CD4-positive, alpha-beta T cell (primary cell): ENCODE measurements around the gene NANOS1. TPM values are rescaled to one million over a fixed set of nuclear protein-coding genes. Genes with fewer than 3 reads are reported as not detected.

Experiments used
- ATAC-seq: fragments of 200-7000 bp; cut with Tn5 transposase; one replicate; pipeline ENCODE4 v1.10.0; 2022; ENCODE audit warnings: mild to moderate bottlenecking; ENCODE audit not compliant: poor library complexity
- CTCF ChIA-PET: fragments of 350-600 bp; sonication (Branson Sonifier 250); formaldehyde crosslinking; loops from one replicate; lab custom pipeline; 2021; ENCODE audit warnings: antibody characterized with exemption, inconsistent platforms; lab: Charles Lee
- POLR2A ChIA-PET: fragments of 350-600 bp; sonication (Branson Sonifier 250); formaldehyde crosslinking; loops from one replicate; lab custom pipeline; 2021; ENCODE audit warnings: antibody characterized with exemption, inconsistent platforms; lab: Charles Lee
- DNase-seq, 14 experiments: peaks; one replicate each; pipeline ENCODE4 v3.0.0-alpha.2; 2013 to 2020; ENCODE audit warnings: mixed read lengths in 2 of 14
- H3K27ac ChIP-seq, 2 donors: one replicate each; pipeline versions ENCODE4 v1.5.1 to v1.7.0; 2013; ENCODE audit warnings: low read length in 2 of 2, low read depth in 1 of 2, mild to moderate bottlenecking in 1 of 2
- H3K27me3 ChIP-seq, 2 experiments: 1 replicate in 1 of 2; 2 replicates in 1 of 2; pipeline versions ENCODE4 v1.6.1 to v1.7.0; 2013; ENCODE audit warnings: low read length in 2 of 2, control low read depth in 1 of 2, mild to moderate bottlenecking in 1 of 2, moderate library complexity in 1 of 2; ENCODE audit not compliant: insufficient read depth in 2 of 2, control insufficient read depth in 1 of 2
- H3K36me3 ChIP-seq: one replicate; pipeline ENCODE4 v1.6.1; 2013; ENCODE audit warnings: low read length, control low read depth; ENCODE audit not compliant: insufficient read depth
- H3K4me1 ChIP-seq: one replicate; pipeline ENCODE4 v1.6.1; 2013; ENCODE audit warnings: low read length, control low read depth; ENCODE audit not compliant: insufficient read depth
- H3K4me3 ChIP-seq: one replicate; pipeline ENCODE4 v1.5.1; 2013; ENCODE audit warnings: mild to moderate bottlenecking, low read length, moderate library complexity
- H3K9me3 ChIP-seq, 2 experiments: 1 replicate in 1 of 2; 2 replicates in 1 of 2; pipeline versions ENCODE4 v1.6.1 to v1.7.0; 2013; ENCODE audit warnings: low read length in 2 of 2, mild to moderate bottlenecking in 2 of 2, control low read depth in 1 of 2, moderate library complexity in 1 of 2; ENCODE audit not compliant: control insufficient read depth in 1 of 2, insufficient read depth in 1 of 2
- H3K27ac Mint-ChIP-seq: one replicate; pipeline ENCODE4 v1.8.0; 2020; ENCODE audit warnings: mixed read lengths
- H3K27me3 Mint-ChIP-seq: one replicate; pipeline ENCODE4 v1.8.0; 2021; ENCODE audit warnings: mixed read lengths
- H3K36me3 Mint-ChIP-seq: one replicate; pipeline ENCODE4 v1.8.0; 2021; ENCODE audit warnings: low read depth, mixed read lengths
- H3K4me1 Mint-ChIP-seq: one replicate; pipeline ENCODE4 v1.8.0; 2021; ENCODE audit warnings: low read depth, mixed read lengths
- H3K4me3 Mint-ChIP-seq: one replicate; pipeline ENCODE4 v1.8.0; 2020; ENCODE audit warnings: mild to moderate bottlenecking, mixed read lengths
- H3K9me3 Mint-ChIP-seq: one replicate; pipeline ENCODE4 v1.8.0; 2020; ENCODE audit warnings: mixed read lengths
- CTCF ChIP-seq: fragments of 200-600 bp; IDR thresholded peaks from one replicate; pipeline ENCODE4 v1.8.0; 2022; ENCODE audit warnings: antibody characterized with exemption, mild to moderate bottlenecking
- intact Hi-C, 2 experiments: fragments of 100-400 bp; cut with DNase I in 1 of 2; cut with micrococcal nuclease in 1 of 2; formaldehyde crosslinking; loops; one replicate each; pipeline versions ENCODE4 v1.15.1 to v1.9.0; 2023 to 2025; cut with DNase I, micrococcal nuclease
- total RNA-seq, 174 experiments: library from RNA in 2 of 174; stranded (reverse) in 2 of 174; gene quantifications; one replicate each; pipeline ENCODE4 v1.2.3 and lab custom pipeline; 2021 to 2026

Gene NANOS1
- total RNA-seq, 2 experiments from 2014 or later, result 0.08 to 0.14 TPM

- Mint-ChIP-seq H3K4me1 (no peaks in the 10 kb centered on the region), H3K27ac (no peak overlapping the region), H3K4me3 (no peak overlapping the region), H3K27me3 (peaks cover 46% of the 10 kb centered on the region), H3K9me3 (no peaks in the 10 kb centered on the region), H3K36me3 (no peaks in the 10 kb centered on the region)
- CTCF ChIA-PET, result no interaction called here
- Histone ChIP-seq H3K27me3 (peaks cover 0 to 3% of the 10 kb centered on the region in 2 experiments), H3K4me1 (no peaks in the 10 kb centered on the region), H3K36me3 (no peaks in the 10 kb centered on the region), H3K4me3 (no peak overlapping the region), H3K27ac (no peak overlapping the region), H3K9me3 (peaks cover 0 to 3% of the 10 kb centered on the region in 2 experiments)
- TF ChIP-seq CTCF, result no peak
- intact Hi-C loops, result no loop called here
- POLR2A ChIA-PET, result no interaction called here
- ATAC-seq, result no peak
- no peak for DNase-seq
Observed at GRCh38 chr10:119006451-119007210, 22.9 kb upstream of the NANOS1 start.

- H3K27ac ChIP-seq, result no peak overlapping the region
- POLR2A ChIA-PET, result no interaction called here
- H3K9me3 ChIP-seq, result peaks cover 0 to 3% of the 10 kb centered on the region in 2 experiments
- Mint-ChIP-seq H3K4me3 (no peak overlapping the region), H3K27me3 (peaks cover 41% of the 10 kb centered on the region), H3K27ac (no peak overlapping the region), H3K9me3 (no peaks in the 10 kb centered on the region), H3K4me1 (no peaks in the 10 kb centered on the region), H3K36me3 (no peaks in the 10 kb centered on the region)
- DNase-seq, result no peak
- no peak for ATAC-seq
- H3K36me3 ChIP-seq, result no peaks in the 10 kb centered on the region
- CTCF ChIA-PET, result no interaction called here
- intact Hi-C loops, result no loop called here
- no peak overlapping the region for H3K4me3 ChIP-seq
- TF ChIP-seq CTCF, result no peak
- H3K4me1 ChIP-seq, result no peaks in the 10 kb centered on the region
- H3K27me3 ChIP-seq, result peaks cover 0 to 3% of the 10 kb centered on the region in 2 experiments
Observed at GRCh38 chr10:119007211-119007574, 22.3 kb upstream of the NANOS1 start.

- Histone ChIP-seq H3K4me1 (no peaks in the 10 kb centered on the region), H3K36me3 (no peaks in the 10 kb centered on the region), H3K4me3 (no peak overlapping the region), H3K27me3 (no peaks in the 10 kb centered on the region), H3K27ac (no peak overlapping the region), H3K9me3 (no peaks in the 10 kb centered on the region)
- no peak for TF ChIP-seq CTCF
- DNase-seq, result no peak
- H3K27ac Mint-ChIP-seq, result no peak overlapping the region
- intact Hi-C loops, result no loop called here
- H3K9me3 Mint-ChIP-seq, result no peaks in the 10 kb centered on the region
- no peaks in the 10 kb centered on the region for H3K4me1 Mint-ChIP-seq
- H3K4me3 Mint-ChIP-seq, result no peak overlapping the region
- ATAC-seq, result no peak
- CTCF ChIA-PET, result no interaction called here
- no peaks in the 10 kb centered on the region for H3K36me3 Mint-ChIP-seq
- POLR2A ChIA-PET, result no interaction called here
- H3K27me3 Mint-ChIP-seq, result peaks cover 10% of the 10 kb centered on the region
Observed at GRCh38 chr10:119020627-119020946, 8.9 kb upstream of the NANOS1 start.
